ENCODE results near the gene UGT1A3.
A peak's percentile ranks its signal among the peaks of the same experiment; 100 is the strongest.
"Not testable (repeated sequence)": the region's sequence is repeated elsewhere in the genome, so short reads cannot be mapped to it uniquely, and the experiment has no call there.

Gene UGT1A3

GRCh38 chr2:233708942-233709341 lies 19.9 kb upstream of the UGT1A3 start:
- no peak for DNase-seq

DNA sequence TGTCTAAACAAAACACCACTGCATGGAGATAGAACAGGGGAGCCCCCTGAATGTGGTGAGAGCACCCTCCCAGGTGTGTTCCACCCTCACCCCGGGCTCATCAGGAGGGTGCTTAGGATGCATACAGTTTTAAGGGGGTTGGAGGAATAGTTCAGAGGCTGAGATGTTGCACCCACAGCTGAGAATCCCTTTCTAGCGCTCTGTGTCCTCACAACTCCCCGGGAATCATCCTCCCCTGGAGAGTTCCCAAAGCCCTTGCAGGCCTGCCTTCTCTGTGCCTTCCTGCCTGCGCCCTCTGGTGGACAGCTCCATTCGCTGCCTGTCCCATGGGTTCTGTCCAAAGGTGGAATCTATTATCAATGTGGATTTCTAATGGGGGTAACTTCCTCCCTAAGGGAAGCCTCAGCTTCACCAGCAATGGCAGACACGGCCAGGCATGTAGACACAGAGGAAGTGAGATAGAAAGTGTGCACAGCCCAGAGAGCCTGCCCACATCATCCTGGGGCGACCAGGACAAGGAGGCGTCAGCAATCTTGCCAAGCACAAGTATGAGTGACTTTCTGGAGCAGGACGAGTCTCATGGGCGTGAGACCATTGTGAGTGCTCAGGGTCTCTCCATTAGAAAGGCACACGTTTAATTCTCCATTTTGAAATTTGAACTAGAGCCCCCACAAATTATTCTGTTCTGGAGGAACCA lies 17.4 kb upstream of the UGT1A3 start:
- DNase-seq: peak; percentile 61

DNA sequence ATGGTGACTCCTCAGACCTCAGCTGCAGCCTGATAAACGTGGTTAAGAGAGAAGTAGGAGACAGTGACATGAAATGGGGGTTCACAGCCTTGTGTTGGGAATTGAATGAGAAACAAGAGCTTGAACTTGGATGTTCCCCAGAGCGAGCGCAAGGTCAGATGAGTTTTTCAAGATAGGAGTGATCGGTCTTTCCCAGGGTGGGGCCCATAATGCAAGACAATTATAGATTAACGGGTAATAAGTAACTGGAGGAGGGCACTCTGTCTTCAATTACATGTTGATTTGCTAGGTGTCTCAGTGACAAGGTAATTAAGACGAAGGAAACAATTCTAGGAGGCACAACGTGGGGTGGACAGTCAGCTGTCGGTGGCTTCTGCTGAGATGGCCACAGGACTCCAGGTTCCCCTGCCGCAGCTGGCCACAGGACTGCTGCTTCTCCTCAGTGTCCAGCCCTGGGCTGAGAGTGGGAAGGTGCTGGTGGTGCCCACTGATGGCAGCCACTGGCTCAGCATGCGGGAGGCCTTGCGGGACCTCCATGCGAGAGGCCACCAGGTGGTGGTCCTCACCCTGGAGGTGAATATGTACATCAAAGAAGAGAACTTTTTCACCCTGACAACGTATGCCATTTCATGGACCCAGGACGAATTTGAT lies 16.1 kb upstream of the UGT1A3 start, which contains the start of gene UGT1A5:
Gene UGT1A5, plus strand, starts transcription at position 297 of the 651 bp plus-strand sequence. Its CDS starts 85 bp downstream, at position 382.
- DNase-seq: no peak

DNA sequence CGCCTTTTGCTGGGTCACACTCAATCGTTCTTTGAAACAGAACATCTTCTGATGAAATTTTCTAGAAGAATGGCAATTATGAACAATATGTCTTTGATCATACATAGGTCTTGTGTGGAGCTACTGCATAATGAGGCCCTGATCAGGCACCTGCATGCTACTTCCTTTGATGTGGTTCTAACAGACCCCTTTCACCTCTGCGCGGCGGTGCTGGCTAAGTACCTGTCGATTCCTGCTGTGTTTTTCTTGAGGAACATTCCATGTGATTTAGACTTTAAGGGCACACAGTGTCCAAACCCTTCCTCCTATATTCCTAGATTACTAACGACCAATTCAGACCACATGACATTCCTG lies 15.6 kb upstream of the UGT1A3 start:
- no peak for DNase-seq

- DNase-seq: no peak
Observed at GRCh38 chr2:233714121-233714520, 14.7 kb upstream of the UGT1A3 start.

DNA sequence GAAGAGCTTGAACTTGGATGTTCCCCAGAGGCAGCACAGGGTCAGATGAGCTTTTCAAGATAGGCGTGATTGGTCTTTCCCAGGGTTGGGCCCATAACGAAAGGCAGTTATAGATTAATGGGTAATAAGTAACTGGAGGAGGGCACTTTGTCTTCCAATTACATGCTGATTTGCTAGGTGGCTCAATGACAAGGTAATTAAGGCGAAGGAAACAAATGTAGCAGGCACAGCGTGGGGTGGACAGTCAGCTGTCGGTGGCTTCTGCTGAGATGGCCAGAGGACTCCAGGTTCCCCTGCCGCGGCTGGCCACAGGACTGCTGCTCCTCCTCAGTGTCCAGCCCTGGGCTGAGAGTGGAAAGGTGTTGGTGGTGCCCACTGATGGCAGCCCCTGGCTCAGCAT lies 10.3 kb upstream of the UGT1A3 start, which contains the start of gene UGT1A4:
Gene UGT1A4, plus strand, starts transcription at position 185 of the 400 bp plus-strand sequence. Its CDS starts 85 bp downstream, at position 270.
- no peak for DNase-seq

GRCh38 chr2:233736868-233737653 lies 8.2 kb downstream of the UGT1A3 start:
- DNase-seq: not testable (repeated sequence)

DNA sequence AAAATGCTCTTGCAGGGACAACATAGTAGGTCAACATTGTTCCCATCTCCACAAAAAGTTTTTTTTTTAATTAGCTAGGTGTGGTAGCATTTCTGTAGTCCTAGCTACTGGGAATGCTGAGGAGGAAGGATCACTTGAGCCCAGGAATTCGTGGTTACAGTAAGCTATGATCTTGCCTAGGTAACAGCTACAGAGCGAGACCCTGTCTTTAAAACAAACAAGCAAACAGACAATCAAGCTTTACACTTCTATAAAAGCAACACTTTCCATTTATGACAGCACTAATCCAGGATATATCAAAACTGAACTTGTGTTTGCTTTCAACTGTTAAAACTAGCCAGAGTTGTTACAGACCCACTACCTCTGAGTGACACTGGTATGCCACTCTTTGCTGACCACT lies 12.0 kb downstream of the UGT1A3 start:
- DNase-seq: no peak

DNA sequence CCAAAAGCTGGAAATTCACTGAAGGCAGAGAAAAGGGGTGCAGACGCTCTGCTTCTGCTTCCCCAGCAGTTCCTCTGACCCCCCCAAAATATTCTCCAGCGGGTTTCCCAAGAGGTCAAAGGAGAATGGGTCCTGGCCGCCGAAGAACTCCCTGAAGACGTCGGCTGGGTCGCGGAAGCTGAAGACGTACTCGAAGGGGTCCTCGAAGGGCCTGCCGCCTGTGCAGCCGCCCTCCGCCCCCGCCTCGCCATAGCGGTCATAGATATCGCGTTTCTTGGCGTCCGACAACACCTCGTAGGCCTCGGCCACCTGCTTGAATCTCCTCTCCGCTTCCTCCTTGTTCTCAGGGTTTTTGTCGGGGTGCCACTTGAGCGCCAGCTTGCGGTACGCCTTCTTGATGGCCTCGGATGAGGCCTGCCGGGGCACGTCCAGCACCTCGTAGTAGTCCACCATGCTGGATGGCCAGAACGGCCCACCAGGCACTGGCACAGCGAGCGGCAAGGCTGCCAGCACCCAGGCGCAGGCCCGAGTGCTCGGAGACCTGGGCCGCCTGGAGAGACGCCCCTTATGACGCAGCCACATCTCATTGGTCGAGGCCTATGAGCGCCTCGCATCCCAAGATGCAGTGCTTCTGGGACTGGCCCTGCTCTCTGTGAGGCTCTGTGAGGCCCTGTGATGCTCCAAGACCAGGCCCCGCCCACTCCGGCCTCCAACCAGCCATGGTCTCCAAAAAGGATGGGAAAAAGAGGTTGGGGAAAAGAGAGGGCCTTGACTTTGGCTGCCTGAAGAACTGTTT lies 14.8 kb downstream of the UGT1A3 start:
- no peak for DNase-seq

GRCh38 chr2:233745073-233745755 lies 16.4 kb downstream of the UGT1A3 start:
- DNase-seq: no peak

- DNase-seq: not testable (repeated sequence)
Observed at GRCh38 chr2:233745838-233746237, 17.0 kb downstream of the UGT1A3 start.

DNA sequence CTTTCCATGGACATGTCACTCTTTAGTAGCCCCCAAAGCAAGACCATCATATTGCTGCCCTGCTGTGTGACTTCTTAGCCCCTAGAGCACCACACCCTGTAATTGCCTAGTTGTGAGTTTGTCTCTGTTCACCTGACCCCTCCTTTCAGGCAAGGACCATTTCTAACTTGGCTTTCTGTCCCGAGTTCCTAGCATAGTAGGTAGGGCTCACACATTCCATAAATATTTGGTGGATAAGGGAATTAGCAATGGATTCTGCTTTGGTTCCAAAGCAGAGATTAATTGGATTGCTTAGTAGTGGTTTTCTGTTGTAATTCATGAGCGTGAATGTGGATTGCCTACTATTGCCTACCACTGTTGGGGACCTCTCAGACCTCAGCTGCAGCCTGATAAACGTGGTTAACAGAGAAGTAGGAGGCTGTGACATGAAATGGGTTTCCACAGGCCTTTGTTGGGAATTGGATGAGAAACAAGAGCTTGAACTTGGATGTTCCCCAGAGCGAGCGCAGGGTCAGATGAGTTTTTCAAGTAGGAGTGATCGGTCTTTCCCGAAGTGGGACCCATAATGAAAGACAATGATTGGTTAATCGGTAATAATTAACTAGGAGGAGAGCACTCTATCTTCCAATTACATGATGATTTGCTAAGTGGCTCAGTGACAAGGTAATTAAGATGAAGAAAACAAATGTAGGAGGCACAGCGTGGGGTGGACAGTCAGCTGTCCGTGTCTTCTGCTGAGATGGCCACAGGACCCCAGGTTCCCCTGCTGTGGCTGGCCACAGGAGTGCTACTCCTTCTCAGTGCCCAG lies 17.8 kb downstream of the UGT1A3 start:
- no peak for DNase-seq

GRCh38 chr2:233747283-233747544 lies 18.4 kb downstream of the UGT1A3 start:
- DNase-seq: no peak

GRCh38 chr2:233750689-233751088 lies 21.8 kb downstream of the UGT1A3 start:
- DNase-seq: not testable (repeated sequence)

DNA sequence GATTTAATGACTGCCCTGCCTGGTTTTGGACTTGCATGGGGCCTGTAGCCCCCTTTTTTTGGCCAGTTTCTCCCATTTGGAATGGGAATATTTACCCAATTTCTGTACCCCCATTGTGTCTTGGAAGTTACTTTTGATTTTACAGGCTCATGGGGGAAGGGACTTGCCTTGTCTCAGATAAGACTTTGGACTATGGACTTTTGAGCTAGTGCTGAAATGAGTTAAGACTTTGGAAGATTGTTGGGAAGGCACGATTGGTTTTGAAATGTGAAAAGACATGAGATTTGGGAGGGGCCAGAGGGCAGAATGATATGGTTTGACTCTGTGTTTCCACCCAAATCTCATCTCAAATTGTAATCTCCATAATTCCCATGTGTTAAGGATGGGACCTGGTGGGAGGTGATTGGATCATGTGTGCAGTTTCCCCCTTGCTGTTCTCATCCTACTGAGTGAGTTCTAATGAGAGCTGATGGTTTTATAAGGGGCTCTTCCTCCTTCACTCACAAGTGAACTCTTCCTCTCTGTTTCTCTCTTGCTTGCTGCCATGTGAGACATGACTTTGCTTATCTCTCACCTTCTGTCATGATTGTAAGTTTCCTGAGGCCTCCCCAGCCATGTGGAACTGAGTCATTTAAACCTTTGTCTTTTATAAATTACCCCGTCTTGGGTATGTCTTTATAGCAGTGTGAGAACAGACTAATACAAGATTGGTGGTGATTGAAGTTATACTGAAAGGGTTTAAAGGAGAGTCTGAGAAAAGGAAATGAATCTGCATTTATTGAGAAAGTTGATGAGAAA lies 22.6 kb downstream of the UGT1A3 start:
- DNase-seq: not testable (repeated sequence)

- DNase-seq: no peak
Observed at GRCh38 chr2:233754872-233755611, 26.2 kb downstream of the UGT1A3 start.

GRCh38 chr2:233756429-233757081 lies 27.7 kb downstream of the UGT1A3 start:
- no peak for DNase-seq

- DNase-seq: no peak
Observed at GRCh38 chr2:233758141-233758540, 29.3 kb downstream of the UGT1A3 start.

DNA sequence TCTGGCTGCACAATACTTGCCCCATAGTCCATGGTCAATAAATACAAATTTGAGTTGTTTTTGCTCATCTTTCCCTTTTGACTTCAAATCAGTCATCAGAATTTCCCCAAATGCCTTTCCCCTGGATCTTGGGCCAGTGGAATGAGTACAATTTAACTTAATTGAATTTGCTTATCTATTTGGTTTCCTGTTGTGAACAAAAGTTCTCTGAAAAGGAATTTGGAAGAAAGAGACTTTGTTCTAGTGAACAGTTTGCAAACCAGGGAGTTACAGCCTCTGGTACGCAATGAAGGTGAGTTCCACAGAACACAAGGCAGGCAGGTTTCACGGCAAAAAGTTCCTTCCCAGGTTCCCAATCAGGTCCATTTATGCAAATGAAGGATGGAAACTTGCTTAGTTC lies 30.0 kb downstream of the UGT1A3 start:
- no peak for DNase-seq

All from activated CD4-positive, alpha-beta T cell treated with anti-CD3 and anti-CD28 coated beads, Interleukin-2, amount 50 U/mL, for 16 hours (primary cell).